B cell (primary cell): ENCODE results near the gene PPP6R1. TPM values are rescaled to one million over a fixed set of nuclear protein-coding genes. Genes with fewer than 3 reads are reported as not detected.

ENCODE experiments used
- ATAC-seq: fragments of 200-7000 bp; cut with Tn5 transposase; one replicate; pipeline ENCODE4 v1.10.0; 2021; ENCODE audit warnings: low read depth, mild to moderate bottlenecking, moderate number of reproducible peaks, moderate library complexity
- CTCF ChIA-PET: fragments of 350-600 bp; sonication (Branson Sonifier 250); formaldehyde crosslinking; loops from one replicate; lab custom pipeline; 2021; ENCODE audit warnings: antibody characterized with exemption, inconsistent platforms; lab: Charles Lee
- POLR2A ChIA-PET: fragments of 350-600 bp; sonication (Branson Sonifier 250); formaldehyde crosslinking; loops from one replicate; lab custom pipeline; 2021; ENCODE audit warnings: antibody characterized with exemption; lab: Charles Lee
- DNase-seq: peaks from one replicate; pipeline ENCODE4 v3.0.0; 2013
- H2AFZ ChIP-seq: 2 replicates; pipeline ENCODE4 v1.6.1; 2012; ENCODE audit warnings: mild to moderate bottlenecking, low read depth, low read length; ENCODE audit not compliant: insufficient read depth, poor library complexity, severe bottlenecking
- H3K27ac ChIP-seq, 2 donors: 1 replicate in 1 of 2; 2 replicates in 1 of 2; pipeline ENCODE4 v1.5.1; 2012 to 2013; ENCODE audit warnings: low read length in 2 of 2, mild to moderate bottlenecking in 2 of 2, moderate library complexity in 1 of 2
- H3K27me3 ChIP-seq, 4 experiments: fragments of 200-600 bp in 1 of 4; sonication (generic) in 1 of 4; replicated peaks in 1 of 4; 1 replicate in 2 of 4; 2 replicates in 2 of 4; pipeline versions ENCODE4 v1.6.1 to v1.7.0; 2013 to 2016; ENCODE audit warnings: low read length in 3 of 4, mild to moderate bottlenecking in 2 of 4, mixed read lengths in 1 of 4, moderate library complexity in 1 of 4; ENCODE audit not compliant: insufficient read depth in 4 of 4, control insufficient read depth in 3 of 4; ENCODE audit errors: control extremely low read depth in 1 of 4
- H3K36me3 ChIP-seq, 2 experiments: replicated peaks in 1 of 2; 1 replicate in 1 of 2; 2 replicates in 1 of 2; pipeline versions ENCODE4 v1.6.1 to v1.7.1; 2013; ENCODE audit warnings: low read length in 1 of 2; ENCODE audit not compliant: insufficient read depth in 2 of 2, control insufficient read depth in 1 of 2; ENCODE audit errors: control extremely low read depth in 1 of 2, extremely low read depth in 1 of 2
- H3K4me1 ChIP-seq, 2 donors: fragments of 200-600 bp in 1 of 2; sonication (generic) in 1 of 2; 1 replicate in 1 of 2; 2 replicates in 1 of 2; pipeline versions ENCODE4 v1.5.1 to v1.6.1; 2013 to 2017; ENCODE audit warnings: low read length in 2 of 2; ENCODE audit not compliant: control insufficient read depth in 2 of 2, insufficient read depth in 2 of 2
- H3K4me2 ChIP-seq: replicated peaks from 2 replicates; pipeline ENCODE3; 2012; ENCODE audit warnings: mild to moderate bottlenecking, low read depth, low read length; ENCODE audit not compliant: poor library complexity, severe bottlenecking
- H3K4me3 ChIP-seq, 5 experiments: fragments of 200-600 bp in 1 of 5; sonication (generic) in 1 of 5; 1 replicate in 3 of 5; 2 replicates in 2 of 5; pipeline versions ENCODE4 v1.5.1 to v1.7.0; 2011 to 2016; ENCODE audit warnings: low read length in 4 of 5, mild to moderate bottlenecking in 4 of 5, low read depth in 2 of 5, control low read depth in 1 of 5, moderate library complexity in 1 of 5; ENCODE audit not compliant: insufficient read depth in 1 of 5; ENCODE audit errors: control extremely low read depth in 1 of 5, extremely low read depth in 1 of 5
- H3K79me2 ChIP-seq: fragments of 200-600 bp; sonication (generic); one replicate; pipeline ENCODE4 v1.6.0; 2016; ENCODE audit warnings: low read length; ENCODE audit not compliant: control insufficient read depth, insufficient read depth
- H3K9ac ChIP-seq: fragments of 200-600 bp; sonication (generic); 2 replicates; pipeline ENCODE4 v1.6.1; 2017; ENCODE audit warnings: mild to moderate bottlenecking, low read length, moderate library complexity
- H3K9me3 ChIP-seq, 3 donors: one replicate each; pipeline versions ENCODE4 v1.6.1 to v1.7.1; 2013; ENCODE audit warnings: low read length in 2 of 3; ENCODE audit not compliant: control insufficient read depth in 2 of 3, insufficient read depth in 1 of 3; ENCODE audit errors: control extremely low read depth in 1 of 3
- H4K20me1 ChIP-seq: 2 replicates; pipeline ENCODE4 v1.6.0; 2012; ENCODE audit warnings: mild to moderate bottlenecking, low read length; ENCODE audit not compliant: insufficient read depth, control insufficient read depth, poor library complexity, severe bottlenecking
- H3K27ac Mint-ChIP-seq: one replicate; pipeline ENCODE4 v1.8.0; 2021; ENCODE audit warnings: mixed read lengths
- H3K27me3 Mint-ChIP-seq: one replicate; pipeline ENCODE4 v1.8.0; 2021; ENCODE audit warnings: mixed read lengths
- H3K4me1 Mint-ChIP-seq: one replicate; pipeline ENCODE4 v1.8.0; 2021; ENCODE audit warnings: mixed read lengths
- H3K4me3 Mint-ChIP-seq: one replicate; pipeline ENCODE4 v1.8.0; 2021; ENCODE audit warnings: mixed read lengths
- H3K9me3 Mint-ChIP-seq: one replicate; pipeline ENCODE4 v1.8.0; 2022; ENCODE audit warnings: mixed read lengths; ENCODE audit not compliant: insufficient read depth
- CTCF ChIP-seq: fragments of 200-600 bp; IDR thresholded peaks from one replicate; pipeline ENCODE4 v1.8.0; 2022; ENCODE audit warnings: antibody characterized with exemption, mild to moderate bottlenecking
- EZH2 ChIP-seq: IDR thresholded peaks from 2 replicates; pipeline ENCODE4 v1.6.1; 2012; ENCODE audit warnings: borderline replicate concordance, low read depth, mild to moderate bottlenecking, moderate library complexity, low read length; ENCODE audit not compliant: insufficient read depth, poor library complexity, severe bottlenecking
- WGBS: methylation state at CpG from one replicate; pipeline ENCODE4 v1.1.5; 2013; ENCODE audit warnings: missing lambda C conversion rate; ENCODE audit not compliant: insufficient coverage; 5-methylcytosine and 5-hydroxymethylcytosine counted together
- intact Hi-C: fragments of 100-400 bp; cut with micrococcal nuclease; formaldehyde crosslinking; loops from one replicate; pipeline ENCODE4 v1.10.0; 2022
- polyA plus RNA-seq: library from polyadenylated mRNA; depleted of rRNA; stranded (reverse); fragments of >200 nt; gene quantifications from 2 replicates; pipeline ENCODE4 v1.2.3, GENCODE V29; 2012
- total RNA-seq, 2 donors: library from RNA; stranded (reverse); fragments of 120-200 nt in 1 of 2; gene quantifications; 1 replicate in 1 of 2; 2 replicates in 1 of 2; pipeline versions ENCODE4 v1.2.3 to v1.2.4, GENCODE V29; 2013 to 2022

Gene PPP6R1
- total and polyA plus RNA-seq, 2 donors (not counting 1 experiment from before 2014, with no cell fraction given): 122 to 193 TPM

DNA sequence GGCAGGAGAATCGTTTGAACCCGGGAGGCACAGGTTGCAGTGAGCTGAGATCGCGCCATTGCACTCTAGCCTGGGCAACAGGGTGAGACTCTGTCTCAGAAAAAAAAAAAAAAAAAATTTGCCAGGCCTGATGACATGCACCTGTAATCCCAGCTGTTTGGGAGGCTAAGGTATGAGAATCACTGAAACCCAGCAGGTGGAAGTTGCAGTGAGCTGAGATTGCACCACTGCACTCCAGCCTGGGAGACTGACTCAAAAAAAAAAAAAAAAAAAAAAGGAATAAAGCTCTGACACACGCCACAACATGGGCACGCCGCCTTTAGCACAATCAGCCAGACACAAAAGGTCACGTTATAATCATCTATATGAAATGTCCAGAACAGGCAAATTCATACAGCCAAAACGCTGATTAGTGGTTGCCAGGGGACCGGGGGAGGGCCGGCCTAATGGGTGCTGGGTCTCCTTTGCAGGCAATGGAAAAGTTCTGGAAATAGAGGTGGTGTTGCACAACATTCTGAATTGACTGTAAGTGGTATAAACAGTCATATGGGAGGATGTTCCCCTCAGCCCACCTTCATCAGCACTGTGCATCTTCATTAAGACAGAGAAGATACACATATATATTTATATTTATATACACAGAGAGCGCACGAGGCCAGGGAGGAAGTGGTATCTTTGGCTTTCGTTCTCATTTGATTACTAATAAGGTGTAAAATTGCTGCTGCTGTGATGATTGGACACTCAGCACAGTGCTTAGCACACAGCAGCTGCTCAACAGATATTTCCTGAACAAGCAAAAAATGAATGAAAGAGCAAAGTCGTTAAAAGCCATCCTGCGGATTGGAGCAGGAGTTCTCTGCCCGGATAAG is 17.3 kb upstream of the PPP6R1 start:
- Mint-ChIP-seq H3K27me3 (no peaks in the 10 kb centered on the region), H3K4me1 (peaks cover 58% of the 10 kb centered on the region), H3K4me3 (peak overlapping the region; percentile 81), H3K27ac (peak overlapping the region; percentile 94), H3K9me3 (no peaks in the 10 kb centered on the region)
- Histone ChIP-seq H4K20me1 (peaks cover 23% of the 10 kb centered on the region), H3K36me3 (peaks cover 0 to 20% of the 10 kb centered on the region in 2 experiments), H3K4me3 (peak overlapping the region in 3 of 5 experiments; percentile 1 to 47 (median 9)), H2AFZ (no peak overlapping the region), H3K4me1 (peaks cover 51 to 61% of the 10 kb centered on the region in 2 donors), H3K9ac (peak overlapping the region; percentile 54), H3K9me3 (peaks cover 0 to 4% (median 0%) of the 10 kb centered on the region in 3 donors), H3K4me2 (peak overlapping the region; percentile 74), H3K79me2 (peaks cover 19% of the 10 kb centered on the region), H3K27ac (peak overlapping the region; percentile 89 to 96), H3K27me3 (no peaks in the 10 kb centered on the region)
- intact Hi-C loops: loop anchor here (1.0 kb wide), 2 partner anchors 17 to 22 kb away; partner anchors contain the start of gene PPP6R1
- ChIA-PET CTCF (interaction anchor here (0.7 to 8.9 kb wide), 3 partner anchors 16 to 760 kb away, joined by 3 to 56 read pairs (median 5); no protein-coding TSS in a partner anchor), POLR2A (interaction anchor here (0.6 to 2.7 kb wide), 5 partner anchors 16 to 812 kb away, joined by 3 to 19 read pairs (median 4); partner anchors contain the start of genes LENG9 and PPP6R1)
- ATAC-seq (peak; percentile 39), DNase-seq (peak; percentile 81)
- no peak for TF ChIP-seq EZH2
- no peak for TF ChIP-seq CTCF
- WGBS: 33% methylated on average over 7 of the region's 17 CpGs
